ENCODE data around the gene NMT2.
"Not testable (repeated sequence)": the region's sequence is repeated elsewhere in the genome, so short reads cannot be mapped to it uniquely, and the experiment has no call there.

GRCh38 chr10:15202301-15202621 is 33.8 kb upstream of the NMT2 start:
- TF ChIP-seq EZH2phosphoT487 (IDR thresholded peaks at IDR 0.05; ENCODE audit: unreplicated experiment); REST (IDR thresholded peaks at IDR 0.05; ENCODE audit: unreplicated experiment); EZH2 (IDR thresholded peaks at IDR 0.05; ENCODE audit: low read depth, unreplicated experiment); ZNF114 (CRISPR knock-in tag; IDR thresholded peaks at IDR 0.05); POLR2AphosphoS5 (IDR thresholded peaks at IDR 0.05; ENCODE audit: low read depth); CREB1 (CRISPR knock-in tag; IDR thresholded peaks at IDR 0.05; ENCODE audit: low read depth); STAT1 (IDR thresholded peaks at IDR 0.05; ENCODE audit: unreplicated experiment): not testable (repeated sequence)
- TF ChIP-seq, protein P1, sequence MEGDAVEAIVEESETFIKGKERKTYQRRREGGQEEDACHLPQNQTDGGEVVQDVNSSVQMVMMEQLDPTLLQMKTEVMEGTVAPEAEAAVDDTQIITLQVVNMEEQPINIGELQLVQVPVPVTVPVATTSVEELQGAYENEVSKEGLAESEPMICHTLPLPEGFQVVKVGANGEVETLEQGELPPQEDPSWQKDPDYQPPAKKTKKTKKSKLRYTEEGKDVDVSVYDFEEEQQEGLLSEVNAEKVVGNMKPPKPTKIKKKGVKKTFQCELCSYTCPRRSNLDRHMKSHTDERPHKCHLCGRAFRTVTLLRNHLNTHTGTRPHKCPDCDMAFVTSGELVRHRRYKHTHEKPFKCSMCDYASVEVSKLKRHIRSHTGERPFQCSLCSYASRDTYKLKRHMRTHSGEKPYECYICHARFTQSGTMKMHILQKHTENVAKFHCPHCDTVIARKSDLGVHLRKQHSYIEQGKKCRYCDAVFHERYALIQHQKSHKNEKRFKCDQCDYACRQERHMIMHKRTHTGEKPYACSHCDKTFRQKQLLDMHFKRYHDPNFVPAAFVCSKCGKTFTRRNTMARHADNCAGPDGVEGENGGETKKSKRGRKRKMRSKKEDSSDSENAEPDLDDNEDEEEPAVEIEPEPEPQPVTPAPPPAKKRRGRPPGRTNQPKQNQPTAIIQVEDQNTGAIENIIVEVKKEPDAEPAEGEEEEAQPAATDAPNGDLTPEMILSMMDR (conservative IDR thresholded peaks at IDR 0.05; ENCODE audit: low read depth in 2 of 2) = not testable (repeated sequence)
- TF ChIP-seq, protein P2, sequence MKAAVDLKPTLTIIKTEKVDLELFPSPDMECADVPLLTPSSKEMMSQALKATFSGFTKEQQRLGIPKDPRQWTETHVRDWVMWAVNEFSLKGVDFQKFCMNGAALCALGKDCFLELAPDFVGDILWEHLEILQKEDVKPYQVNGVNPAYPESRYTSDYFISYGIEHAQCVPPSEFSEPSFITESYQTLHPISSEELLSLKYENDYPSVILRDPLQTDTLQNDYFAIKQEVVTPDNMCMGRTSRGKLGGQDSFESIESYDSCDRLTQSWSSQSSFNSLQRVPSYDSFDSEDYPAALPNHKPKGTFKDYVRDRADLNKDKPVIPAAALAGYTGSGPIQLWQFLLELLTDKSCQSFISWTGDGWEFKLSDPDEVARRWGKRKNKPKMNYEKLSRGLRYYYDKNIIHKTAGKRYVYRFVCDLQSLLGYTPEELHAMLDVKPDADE (IDR thresholded peaks at IDR 0.05) = not testable (repeated sequence)
